HUDEP-2 (cell line): ENCODE results near the gene SPHK1.

Experiments used
- DNase-seq, 76 experiments: peaks; one replicate each; lab custom pipeline; 2025; ENCODE audit not compliant: unreplicated experiment in 76 of 76; lab: John Stamatoyannopoulos, UW

The SPHK1 gene

DNA sequence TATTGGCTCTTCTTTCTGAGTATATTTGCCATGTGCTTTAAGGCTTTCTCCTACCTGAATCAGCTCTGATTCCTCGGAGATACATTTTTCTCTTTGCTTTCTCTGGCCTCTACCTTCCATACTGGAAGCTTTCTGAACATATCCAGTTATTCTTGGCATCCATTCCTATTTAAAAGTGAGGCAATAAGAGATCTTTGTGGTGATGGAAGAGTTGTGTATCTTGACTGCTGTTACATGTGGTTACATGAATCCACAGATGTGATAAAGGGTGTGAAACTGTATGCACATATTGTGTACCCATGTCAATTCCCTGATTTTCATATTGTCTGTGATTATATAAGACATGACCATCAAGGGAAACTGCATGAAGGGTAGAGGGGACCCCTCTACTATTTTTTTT, 44.1 kb downstream of the SPHK1 start:
- DNase-seq = no peak

DNA sequence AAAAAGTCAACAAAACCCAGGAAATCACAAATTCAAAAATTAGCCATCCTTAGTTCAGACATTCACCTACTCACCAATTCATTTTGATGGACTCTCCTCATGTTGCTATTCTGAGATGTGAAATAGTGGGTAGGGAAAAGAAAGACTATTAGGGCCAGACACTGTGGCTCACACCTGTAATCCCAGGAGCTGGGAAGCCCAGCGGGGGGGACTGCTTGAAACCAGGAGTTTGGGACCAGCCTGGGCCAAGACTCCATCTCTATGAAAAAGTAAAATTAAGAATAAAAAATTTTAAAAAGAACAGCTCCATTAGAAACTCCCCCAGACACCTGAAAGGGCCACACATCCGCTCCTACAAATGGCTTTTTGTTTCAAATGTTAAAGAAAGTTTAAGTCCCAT, 47.1 kb downstream of the SPHK1 start:
- DNase-seq = no peak

DNA sequence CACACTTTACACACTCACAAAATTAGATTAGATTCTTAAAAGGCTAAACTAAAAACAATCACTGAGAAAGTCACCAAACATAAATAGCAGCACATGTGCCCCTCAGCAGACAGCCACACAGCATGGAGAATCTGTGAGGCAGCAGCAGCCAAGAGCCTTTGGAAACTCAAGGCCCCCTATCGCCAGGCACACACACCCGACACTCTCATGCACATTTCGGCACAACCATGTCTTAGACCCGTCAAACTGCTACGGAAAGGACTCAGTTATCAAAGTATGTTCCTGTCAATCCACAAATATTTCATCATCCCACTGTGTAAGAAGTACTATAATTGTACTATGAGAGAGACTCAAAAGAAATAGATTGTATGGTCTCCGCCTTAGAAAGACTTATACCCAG, 47.6 kb downstream of the SPHK1 start:
- no peak for DNase-seq

DNA sequence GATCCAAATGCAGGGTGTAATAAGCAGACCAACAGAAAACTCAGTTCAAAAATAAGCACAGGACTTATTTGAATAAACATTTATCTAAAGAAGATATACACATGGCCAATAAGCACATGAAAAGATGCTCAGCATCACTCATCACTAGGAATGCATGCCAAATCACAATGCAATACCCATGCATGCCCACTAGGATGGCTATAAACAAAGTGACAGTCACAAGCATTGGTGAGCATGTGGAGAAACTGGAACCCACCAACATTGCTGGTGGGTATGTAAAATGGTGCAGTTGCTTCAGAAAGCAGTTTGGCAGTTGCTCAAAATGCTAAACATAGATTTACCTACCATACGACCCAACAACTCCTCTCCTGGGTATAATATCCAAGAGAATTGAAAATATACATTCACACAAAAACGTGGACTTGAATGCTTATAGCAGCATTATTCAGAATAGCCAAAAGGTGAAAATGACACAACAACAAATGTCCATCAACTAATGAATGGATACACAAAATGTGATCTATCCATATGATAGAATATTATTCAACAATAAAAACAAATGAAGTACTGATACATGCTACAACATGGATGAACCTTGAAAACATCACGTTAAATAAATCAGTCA, 48.4 kb downstream of the SPHK1 start:
- peak in 12 of 76 experiments; percentile 9 to 41 (median 17) for DNase-seq

DNA sequence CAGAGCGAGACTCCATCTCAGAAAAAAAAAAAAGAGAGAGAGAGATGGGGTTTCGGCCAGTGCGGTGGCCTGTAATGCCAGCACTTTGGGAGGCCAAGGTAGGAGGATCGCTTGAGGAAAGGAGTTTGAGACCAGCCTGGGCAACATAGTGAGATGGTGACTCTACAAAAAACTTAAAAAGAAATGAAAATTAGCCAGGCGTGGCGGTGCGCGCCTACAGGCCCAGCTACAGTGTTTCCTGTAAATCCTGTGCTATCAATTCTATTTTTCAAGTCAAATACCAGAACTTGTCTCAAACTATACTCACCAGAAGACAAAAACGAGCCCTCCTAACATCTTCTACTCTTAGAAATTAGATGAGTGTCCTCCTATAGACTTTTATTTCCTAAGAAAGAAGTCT, 49.3 kb downstream of the SPHK1 start:
- no peak for DNase-seq

DNA sequence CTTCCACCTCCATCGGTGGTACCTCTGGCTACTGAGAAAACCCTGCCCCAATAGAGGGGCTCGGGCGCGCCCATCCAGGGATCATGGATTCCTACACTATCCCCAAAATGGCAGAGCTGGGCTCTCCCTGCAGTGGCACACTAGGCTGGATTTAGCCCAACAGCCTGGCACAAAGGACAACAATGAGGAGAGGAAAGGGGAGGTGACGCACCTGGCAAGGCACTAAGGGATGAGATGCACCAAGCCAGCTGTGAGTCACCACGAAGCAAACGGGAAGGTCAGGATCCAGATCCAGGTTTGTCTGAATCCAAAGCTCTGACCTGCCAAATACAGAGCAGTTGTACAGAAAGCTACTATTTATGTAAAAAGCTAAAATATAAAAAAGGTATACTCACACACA, 50.5 kb downstream of the SPHK1 start:
- DNase-seq = no peak

DNA sequence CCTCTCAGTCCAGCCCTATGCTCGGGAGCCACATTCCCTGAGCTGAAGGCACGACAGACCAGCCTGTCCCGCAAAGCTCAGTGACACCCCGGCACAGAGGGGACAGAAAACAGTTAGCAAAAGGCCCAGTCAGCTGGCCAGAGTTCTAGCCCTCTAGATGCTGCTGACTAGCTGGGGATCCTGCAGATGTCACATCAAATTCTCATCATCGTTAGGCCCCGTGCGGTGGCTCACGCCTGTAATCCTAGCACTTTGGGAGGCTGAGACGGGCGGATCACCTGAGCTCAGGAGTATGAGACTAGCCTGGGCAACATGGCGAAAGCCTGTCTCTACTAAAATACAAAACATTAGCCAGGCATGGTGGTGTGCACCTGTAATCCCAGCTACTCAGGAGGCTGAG, 51.3 kb downstream of the SPHK1 start:
- no peak for DNase-seq
